GM12878 (cell line): ENCODE data around the gene MZT2B. TPM values are rescaled to one million over a fixed set of nuclear protein-coding genes. Genes with fewer than 3 reads are reported as not detected.

Experiments used
- ATAC-seq: fragments of 200-7000 bp; cut with Tn5 transposase; 3 replicates; pipeline ENCODE4 v1.9.1; 2020; ENCODE audit warnings: mild to moderate bottlenecking, moderate library complexity
- BruUV-seq: library from RNA; stranded (reverse); fragments of 400-500 nt; replicated peaks from 2 replicates; lab custom pipeline; 2021; lab: Mats Ljungman, UMichigan
- CTCF ChIA-PET: fragments of 300-600 bp; sonication (Branson Sonifier 250); formaldehyde crosslinking; extraction: SDS; loops from one replicate; lab custom pipeline; 2021; ENCODE audit warnings: inconsistent platforms; lab: Yijun Ruan, JAX
- POLR2A ChIA-PET: fragments of 350-600 bp; formaldehyde crosslinking; extraction: SDS; loops from one replicate; lab custom pipeline; 2021; ENCODE audit warnings: inconsistent platforms; lab: Charles Lee
- RAD21 ChIA-PET: fragments of 300-600 bp; sonication (Branson Sonifier 250); formaldehyde crosslinking; loops from one replicate; lab custom pipeline; 2023; ENCODE audit warnings: antibody characterized with exemption; ENCODE audit not compliant: unreplicated experiment; lab: Charles Lee
- SMC1A ChIA-PET: fragments of 300-600 bp; sonication (Branson Sonifier 250); formaldehyde crosslinking; loops from one replicate; lab custom pipeline; 2023; ENCODE audit not compliant: unreplicated experiment, uncharacterized antibody; lab: Charles Lee
- DNase-seq: peaks from one replicate; pipeline ENCODE4 v3.0.0-alpha.2; 2011; ENCODE audit warnings: low read depth, low spot score
- FAIRE-seq: peaks from 3 replicates; lab custom pipeline; 2011; peaks lifted over from hg19 to GRCh38; lab: Jason Lieb, UNC
- H2AFZ ChIP-seq: 2 replicates; pipeline ENCODE4 v1.6.0; 2011; ENCODE audit warnings: low read depth, low read length, control low read depth; ENCODE audit not compliant: control insufficient read depth
- H3K27ac ChIP-seq: 2 replicates; pipeline ENCODE4 v1.5.1; 2011; ENCODE audit warnings: control low read depth; ENCODE audit not compliant: control insufficient read depth, insufficient read depth
- H3K27me3 ChIP-seq, 2 experiments: replicated peaks in 1 of 2; 2 replicates each; pipeline versions ENCODE4 v1.6.0 to v1.6.1; 2011; ENCODE audit warnings: low read length in 1 of 2; ENCODE audit not compliant: control insufficient read depth in 2 of 2, insufficient read depth in 2 of 2
- H3K36me3 ChIP-seq, 2 experiments: 2 replicates each; pipeline ENCODE4 v1.5.1; 2011; ENCODE audit warnings: low read length in 1 of 2; ENCODE audit not compliant: control insufficient read depth in 2 of 2, insufficient read depth in 2 of 2
- H3K4me1 ChIP-seq: 2 replicates; pipeline ENCODE4 v1.6.1; 2011; ENCODE audit warnings: mild to moderate bottlenecking, low read length, moderate library complexity, mixed read lengths; ENCODE audit not compliant: control insufficient read depth, insufficient read depth
- H3K4me2 ChIP-seq: 2 replicates; pipeline ENCODE4 v1.6.0; 2011; ENCODE audit warnings: control low read depth; ENCODE audit not compliant: control insufficient read depth, insufficient read depth
- H3K4me3 ChIP-seq: fragments of 200-600 bp; sonication (generic); 2 replicates; pipeline ENCODE4 v1.5.1; 2016
- H3K79me2 ChIP-seq: 2 replicates; pipeline ENCODE4 v1.6.0; 2011; ENCODE audit warnings: low read length; ENCODE audit not compliant: control insufficient read depth, insufficient read depth
- H3K9ac ChIP-seq: 2 replicates; pipeline ENCODE4 v1.8.0; 2011; ENCODE audit warnings: low read length, control low read depth, mixed read lengths; ENCODE audit not compliant: control insufficient read depth, insufficient read depth
- H3K9me3 ChIP-seq: replicated peaks from 3 replicates; pipeline ENCODE4 v1.5.1; 2011; ENCODE audit warnings: mild to moderate bottlenecking, low read length; ENCODE audit not compliant: control insufficient read depth, insufficient read depth
- H4K20me1 ChIP-seq: 2 replicates; pipeline ENCODE4 v1.6.0; 2011; ENCODE audit not compliant: control insufficient read depth, insufficient read depth
- ESRRA ChIP-seq: IDR thresholded peaks from 2 replicates; pipeline ENCODE4 v1.6.1; 2012; ENCODE audit warnings: mild to moderate bottlenecking, low read length, improper control_type of control experiment
- HCFC1 ChIP-seq: fragments of 150-350 bp; IDR thresholded peaks from 2 replicates; pipeline ENCODE4 v1.6.1; 2014; ENCODE audit warnings: low read length
- HDAC2 ChIP-seq: fragments of 200-600 bp; sonication (generic); IDR thresholded peaks from 2 replicates; pipeline ENCODE4 v1.6.1; 2017
- IKZF2 ChIP-seq, 2 experiments: fragments of 450-650 bp; IDR thresholded peaks; 2 replicates each; pipeline ENCODE4 v1.6.1; 2017; ENCODE audit warnings: mild to moderate bottlenecking in 2 of 2, moderate library complexity in 2 of 2
- IRF3 ChIP-seq: fragments of 450-650 bp; IDR thresholded peaks from 2 replicates; pipeline ENCODE4 v1.6.1; 2014; ENCODE audit warnings: mild to moderate bottlenecking
- KAT2A ChIP-seq: conservative IDR thresholded peaks from 2 replicates; pipeline ENCODE4 v1.6.1; 2011; ENCODE audit warnings: low read depth, low read length; ENCODE audit not compliant: control insufficient read depth
- NFIC ChIP-seq: IDR thresholded peaks from 2 replicates; pipeline ENCODE4 v1.6.1; 2012; ENCODE audit warnings: low read depth, mild to moderate bottlenecking, inconsistent platforms, low read length, moderate library complexity
- RELB ChIP-seq: fragments of 450-650 bp; IDR thresholded peaks from 2 replicates; pipeline ENCODE4 v1.6.1; 2017; ENCODE audit warnings: low read depth, mild to moderate bottlenecking, moderate library complexity
- YBX1 ChIP-seq: fragments of 450-650 bp; IDR thresholded peaks from 2 replicates; pipeline ENCODE4 v1.6.1; 2016; ENCODE audit warnings: antibody characterized with exemption
- YY1 ChIP-seq: IDR thresholded peaks from 2 replicates; pipeline ENCODE4 v1.6.1; 2011; ENCODE audit warnings: low read depth, mild to moderate bottlenecking, low read length
- ZBTB11 ChIP-seq: fragments of 450-650 bp; formaldehyde crosslinking; IDR thresholded peaks from 2 replicates; pipeline ENCODE4 v1.5.0; 2022; ENCODE audit warnings: mild to moderate bottlenecking, missing genetic modification characterization
- ZNF592 ChIP-seq: fragments of 450-650 bp; IDR thresholded peaks from 2 replicates; pipeline ENCODE4 v1.6.1; 2017; ENCODE audit warnings: mild to moderate bottlenecking, moderate library complexity
- WGBS: methylation state at CpG from one replicate; pipeline ENCODE4 v1.1.6; 2016; ENCODE audit warnings: low lambda C conversion rate; ENCODE audit not compliant: insufficient replicate concordance, insufficient coverage; ENCODE audit errors: missing lambda C conversion rate; 5-methylcytosine and 5-hydroxymethylcytosine counted together
- in situ Hi-C: fragments of 300-500 bp; cut with MboI; formaldehyde crosslinking; loops from 9 replicates; pipeline ENCODE4 v1.14.3; 2018; ENCODE audit warnings: mixed read lengths
- intact Hi-C: fragments of 100-400 bp; cut with micrococcal nuclease; formaldehyde crosslinking; loops from one replicate; pipeline ENCODE4 v1.14.2; 2022; ENCODE audit not compliant: unreplicated experiment
- polyA plus RNA-seq, 11 experiments: library from polyadenylated mRNA; depleted of rRNA in 4 of 11; unstranded in 6 of 11; stranded (reverse) in 5 of 11; fragments of >200 nt; fragmentation: Nextera tagmentation in 4 of 11; fragmentation: Illumina TruSeq in 1 of 11; extraction: Ambion mirVana in 4 of 11; extraction: Trizol in 1 of 11; gene quantifications; 1 replicate in 1 of 11; 2 replicates in 10 of 11; pipeline versions ENCODE4 v1.2.1 to v1.2.3, GENCODE V29; 2011 to 2016; ENCODE audit warnings: inconsistent platforms in 2 of 11, missing spikeins in 2 of 11, low read depth in 1 of 11
- total RNA-seq, 4 experiments: library from RNA; depleted of rRNA in 3 of 4; stranded (reverse); fragments of >200 nt in 3 of 4; fragmentation: Illumina TruSeq in 1 of 4; extraction: Trizol in 1 of 4; gene quantifications; 2 replicates each; pipeline versions ENCODE4 v1.2.1 to v1.2.3, GENCODE V29; 2013 to 2021

Gene MZT2B
- total and polyA plus RNA-seq, 10 of the 15 experiments (the other 5 are each of a cell fraction or from before 2014, with no cell fraction given), result 6.3 to 399 (median 198) TPM

GRCh38 chr2:130185896-130186295, 3.8 kb downstream of the MZT2B start:
- H2AFZ ChIP-seq, result no peak overlapping the region
- ATAC-seq (no peak), FAIRE-seq (no peak), DNase-seq (no peak)
- H4K20me1 ChIP-seq, result no peaks in the 10 kb centered on the region
- H3K4me1 ChIP-seq, result no peaks in the 10 kb centered on the region; the same call in 1 of the 2 replicates
- no peak overlapping the region for H3K27ac ChIP-seq
- peaks cover 25% of the 10 kb centered on the region for H3K79me2 ChIP-seq
- BruUV-seq, result no TSS peak
- no peak overlapping the region for H3K9ac ChIP-seq
- 100% methylated on average over 4 of the region's 4 CpGs for WGBS
- CTCF ChIA-PET, result interaction anchor here (1.6 kb wide), 1 partner anchor 147 kb away, joined by 7 read pairs; no protein-coding TSS in a partner anchor
- no peaks in the 10 kb centered on the region for H3K27me3 ChIP-seq
- no peak overlapping the region for H3K4me3 ChIP-seq
- RAD21 ChIA-PET, result interaction anchor here (1.5 kb wide), 1 partner anchor 147 kb away, joined by 6 read pairs; no protein-coding TSS in a partner anchor
- in situ Hi-C loops (loop anchor here (5.0 kb wide), 1 partner anchor 1301 kb away; no protein-coding TSS in a partner anchor), intact Hi-C loops (no loop called here)
- SMC1A ChIA-PET, result interaction anchor here (0.8 to 1.1 kb wide), 2 partner anchors 1301 to 1303 kb away, joined by 3 read pairs; no protein-coding TSS in a partner anchor
- POLR2A ChIA-PET, result interaction anchor here (0.6 to 0.7 kb wide), 2 partner anchors 17 to 57 kb away, joined by 3 to 5 read pairs; no protein-coding TSS in a partner anchor
- no peaks in the 10 kb centered on the region for H3K9me3 ChIP-seq
- no peak overlapping the region for H3K4me2 ChIP-seq
- H3K36me3 ChIP-seq, result no peaks in the 10 kb centered on the region
- TF ChIP-seq KAT2A (no peak), RELB (no peak), ZBTB11 (CRISPR knock-in tag) (no peak), IRF3 (no peak), NFIC (no peak), ZNF592 (no peak), HDAC2 (no peak), YBX1 (no peak), IKZF2 (IDR thresholded peaks at IDR 0.05) (no peak), HCFC1 (no peak), ESRRA (no peak), YY1 (no peak)
